ENCODE data around the gene CORO2A.

- TF ChIP-seq CTCF (IDR thresholded peaks at IDR 0.05; ENCODE audit: extremely low read depth in 1 of 2, insufficient read depth in 1 of 2, low read depth in 1 of 2, low read length in 2 of 2) (no peak), POLR2A (IDR thresholded peaks at IDR 0.05; ENCODE audit: low read depth, low read length) (no peak), POLR2AphosphoS5 (IDR thresholded peaks at IDR 0.05; ENCODE audit: insufficient read depth, low read depth, low read length) (no peak), EZH2 (IDR thresholded peaks at IDR 0.05; ENCODE audit: borderline replicate concordance, low read depth, low read length, severe bottlenecking) (no peak), MYC (IDR thresholded peaks at IDR 0.05; ENCODE audit: low read depth, low read length) (no peak), MAX (IDR thresholded peaks at IDR 0.05; ENCODE audit: insufficient read depth, insufficient read length) (no peak)
These were observed 41.7 kb downstream of the CORO2A start for GRCh38 chr9:98150721-98151120.
